Measurements from ENCODE around the gene GPC3. TPM values are rescaled to one million over a fixed set of nuclear protein-coding genes. Genes with fewer than 3 reads are reported as not detected.

GPC3 gene
- total RNA-seq, 3 donors from 2014 or later (not counting 1 experiment from before 2014, with no cell fraction given), result not detected

- Mint-ChIP-seq H3K4me1 (no peaks in the 10 kb centered on the region), H3K27ac (no peak overlapping the region), H3K9me3 (peaks cover 0 to 2% of the 10 kb centered on the region in 2 donors), H3K4me3 (no peak overlapping the region), H3K36me3 (no peaks in the 10 kb centered on the region), H3K27me3 (ENCODE audit: low read depth in 2 of 2) (peaks cover 9 to 44% of the 10 kb centered on the region in 2 donors)
- H3K9me3 ChIP-seq (ENCODE audit: control insufficient read depth, insufficient read depth, low read length), result no peaks in the 10 kb centered on the region
- H3K4me3 ChIP-seq (ENCODE audit: low read length), result no peak overlapping the region
- DNase-seq, result no peak
- no peaks in the 10 kb centered on the region for H3K27me3 ChIP-seq (ENCODE audit: control insufficient read depth, insufficient read depth, low read length)
- no peak for TF ChIP-seq CTCF (IDR thresholded peaks at IDR 0.05)
- WGBS (ENCODE audit: insufficient coverage), result 89% methylated on average over 1 of the region's 2 CpGs
- H3K36me3 ChIP-seq (ENCODE audit: control insufficient read depth, insufficient read depth, low read length), result no peaks in the 10 kb centered on the region
- no peak overlapping the region for H3K27ac ChIP-seq (ENCODE audit: low read length)
- H3K4me1 ChIP-seq (ENCODE audit: control insufficient read depth, insufficient read depth, low read length), result no peaks in the 10 kb centered on the region
- ATAC-seq, result no peak
- intact Hi-C loops (cut with micrococcal nuclease), result no loop called here
Observed at GRCh38 chrX:133953078-133953477, 32.3 kb downstream of the GPC3 start.

GRCh38 chrX:133951098-133951497 lies 34.3 kb downstream of the GPC3 start:
- Mint-ChIP-seq H3K4me1 (no peaks in the 10 kb centered on the region), H3K27ac (no peak overlapping the region), H3K9me3 (peaks cover 0 to 2% of the 10 kb centered on the region in 2 donors), H3K4me3 (no peak overlapping the region), H3K27me3 (ENCODE audit: low read depth in 2 of 2) (peaks cover 14 to 35% of the 10 kb centered on the region in 2 donors), H3K36me3 (no peaks in the 10 kb centered on the region)
- Histone ChIP-seq H3K36me3 (ENCODE audit: control insufficient read depth, insufficient read depth, low read length) (no peaks in the 10 kb centered on the region), H3K27ac (ENCODE audit: low read length) (no peak overlapping the region), H3K4me3 (ENCODE audit: low read length) (no peak overlapping the region), H3K4me1 (ENCODE audit: control insufficient read depth, insufficient read depth, low read length) (no peaks in the 10 kb centered on the region), H3K27me3 (ENCODE audit: control insufficient read depth, insufficient read depth, low read length) (no peaks in the 10 kb centered on the region), H3K9me3 (ENCODE audit: control insufficient read depth, insufficient read depth, low read length) (no peaks in the 10 kb centered on the region)
- intact Hi-C loops (cut with micrococcal nuclease), result no loop called here
- DNase-seq (no peak), ATAC-seq (no peak)
- 94% methylated on average over 2 of the region's 2 CpGs for WGBS (ENCODE audit: insufficient coverage)
- TF ChIP-seq CTCF (IDR thresholded peaks at IDR 0.05), result no peak

- WGBS (ENCODE audit: insufficient coverage), result 100% methylated on average over 1 of the region's 3 CpGs
Observed at GRCh38 chrX:133950214-133950613, 35.2 kb downstream of the GPC3 start.

More at GRCh38 chrX:133950214-133950613, 35.2 kb downstream of the GPC3 start:
- Histone ChIP-seq H3K4me1 (ENCODE audit: control insufficient read depth, insufficient read depth, low read length) (no peaks in the 10 kb centered on the region), H3K4me3 (ENCODE audit: low read length) (no peak overlapping the region), H3K27ac (ENCODE audit: low read length) (no peak overlapping the region), H3K9me3 (ENCODE audit: control insufficient read depth, insufficient read depth, low read length) (no peaks in the 10 kb centered on the region), H3K36me3 (ENCODE audit: control insufficient read depth, insufficient read depth, low read length) (no peaks in the 10 kb centered on the region), H3K27me3 (ENCODE audit: control insufficient read depth, insufficient read depth, low read length) (no peaks in the 10 kb centered on the region)
- H3K27ac Mint-ChIP-seq, result no peak overlapping the region
- ATAC-seq (no peak), DNase-seq (no peak)
- no peaks in the 10 kb centered on the region for H3K36me3 Mint-ChIP-seq
- intact Hi-C loops (cut with micrococcal nuclease), result no loop called here
- no peak overlapping the region for H3K4me3 Mint-ChIP-seq
- peaks cover 0 to 2% of the 10 kb centered on the region in 2 donors for H3K9me3 Mint-ChIP-seq
- no peak for TF ChIP-seq CTCF (IDR thresholded peaks at IDR 0.05)
- peaks cover 12 to 31% of the 10 kb centered on the region in 2 donors for H3K27me3 Mint-ChIP-seq (ENCODE audit: low read depth in 2 of 2)
- no peaks in the 10 kb centered on the region for H3K4me1 Mint-ChIP-seq

Measured in natural killer cell (primary cell).